HG03139 (cell line): ENCODE results near the gene JAG1.
"Not testable (repeated sequence)": the region's sequence is repeated elsewhere in the genome, so short reads cannot be mapped to it uniquely, and the experiment has no call there.

Experiments
- ATAC-seq: cut with Tn5 transposase; IDR thresholded peaks from one replicate; pipeline ENCODE4 v1.9.1; 2021; ENCODE audit not compliant: unreplicated experiment

The JAG1 gene

GRCh38 chr20:10639077-10639736 is 34.6 kb downstream of the JAG1 start:
- no peak for ATAC-seq

DNA sequence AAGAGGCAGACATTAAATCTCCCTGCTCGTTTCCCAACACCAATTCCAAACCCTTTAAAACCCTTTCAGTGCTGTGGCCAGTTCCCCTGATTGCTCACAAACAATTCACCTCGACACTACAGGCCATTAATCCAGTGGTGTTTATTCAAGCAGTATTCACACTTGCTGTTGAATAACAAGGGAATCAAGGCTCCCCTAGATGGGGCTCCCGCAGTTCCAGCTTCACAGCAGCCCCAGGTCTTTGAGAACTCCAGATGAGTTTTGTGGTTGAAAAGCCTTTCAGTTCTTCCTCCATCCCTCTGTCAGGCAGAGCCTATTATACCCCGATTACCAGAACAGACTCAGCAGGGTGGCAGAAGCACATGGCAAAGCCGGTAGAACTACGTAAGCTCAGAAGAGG is 36.2 kb downstream of the JAG1 start:
- no peak for ATAC-seq

DNA sequence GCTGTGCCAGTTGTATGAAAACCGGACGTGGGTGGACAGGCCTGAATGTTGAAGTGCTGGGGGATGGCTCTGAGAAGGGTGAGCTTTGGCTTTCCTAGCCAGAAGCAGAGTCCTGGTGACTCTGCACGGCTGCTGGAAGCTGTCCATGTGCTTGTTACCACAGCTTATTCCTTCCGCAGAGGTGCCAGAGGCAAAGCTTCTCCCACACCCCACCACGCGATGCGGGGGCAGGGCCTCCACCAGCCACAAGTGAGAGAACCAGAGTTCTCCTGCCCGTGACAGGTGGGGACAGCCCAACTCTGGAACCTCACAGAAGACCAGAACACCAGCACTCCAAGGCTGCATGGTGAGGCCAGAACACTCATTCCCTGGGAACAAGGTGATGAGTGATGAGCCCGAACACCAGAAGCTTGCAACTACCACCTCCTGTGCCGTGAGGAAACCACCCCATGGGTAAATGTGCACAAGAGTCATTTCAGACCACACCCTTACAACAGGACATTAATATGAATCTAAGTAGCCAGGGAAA is 36.7 kb downstream of the JAG1 start:
- no peak for ATAC-seq

GRCh38 chr20:10636326-10636818 is 37.4 kb downstream of the JAG1 start:
- no peak for ATAC-seq

DNA sequence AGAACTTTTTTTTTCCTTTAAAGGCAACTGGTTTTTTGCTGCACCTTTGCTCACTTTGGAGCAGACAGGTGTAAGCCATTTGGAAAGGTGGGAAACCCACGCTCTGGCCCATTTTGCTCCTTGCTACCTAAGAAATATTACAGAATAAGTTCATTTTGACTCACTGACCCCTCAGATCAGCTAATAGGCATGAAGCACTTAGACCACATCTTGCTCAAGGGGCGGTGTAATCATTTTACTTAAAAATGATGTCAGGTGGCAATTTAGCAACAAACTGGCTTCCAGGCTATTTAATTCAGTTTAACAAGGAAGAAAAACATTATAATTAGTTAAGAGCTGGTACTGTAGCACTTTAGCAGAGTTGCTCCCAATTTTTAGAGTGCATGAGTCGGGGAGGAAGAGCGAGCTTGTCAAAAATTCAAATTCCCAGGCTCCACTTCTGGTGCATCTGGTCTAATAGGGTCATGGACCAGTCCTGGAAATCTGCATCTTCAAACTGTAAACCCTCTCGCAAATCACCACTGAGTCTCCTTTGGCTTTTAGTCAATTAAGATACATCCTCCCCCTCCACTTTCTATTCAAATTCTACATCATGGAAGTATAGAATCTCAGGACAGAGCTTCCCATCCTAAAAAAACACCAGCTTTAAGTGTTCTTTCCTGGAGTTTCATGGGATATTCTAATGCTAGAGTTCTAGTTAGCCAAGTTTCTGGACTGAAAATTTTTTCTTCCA is 38.2 kb downstream of the JAG1 start:
- ATAC-seq = no peak

DNA sequence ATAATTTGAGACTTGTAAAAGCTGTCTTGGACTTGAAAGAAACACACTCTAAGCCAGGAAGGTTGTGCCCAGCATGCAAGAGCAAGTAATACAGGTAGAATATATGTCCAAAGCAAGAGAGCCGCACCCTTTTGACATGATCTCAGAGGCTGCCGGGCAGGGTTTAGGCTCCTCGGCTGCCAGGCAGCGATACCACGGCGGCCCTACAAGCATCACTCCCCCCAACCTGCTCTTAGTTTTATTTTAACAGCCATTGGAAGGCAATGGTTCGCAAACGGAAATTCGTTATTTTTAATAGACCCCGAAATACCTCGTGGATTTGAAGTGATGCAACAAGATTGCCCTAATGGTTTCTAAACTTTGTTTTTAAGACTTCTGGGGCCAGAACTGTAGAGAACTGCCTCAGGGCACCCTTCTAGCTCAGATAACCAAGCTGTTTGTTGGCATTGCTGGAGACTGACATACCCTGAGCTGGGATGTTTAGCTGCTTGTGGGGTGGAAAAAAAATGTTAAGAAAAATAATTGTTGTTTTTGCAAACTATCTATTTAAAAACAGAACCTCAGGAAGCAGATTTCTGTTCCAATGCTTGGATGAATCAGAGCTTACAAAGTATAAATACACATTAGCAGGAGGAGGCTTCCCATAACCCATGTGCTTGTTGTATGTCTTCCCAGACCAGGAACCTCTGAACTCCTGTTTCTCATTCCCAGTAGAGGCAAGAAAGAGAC is 39.0 kb downstream of the JAG1 start:
- ATAC-seq = no peak

DNA sequence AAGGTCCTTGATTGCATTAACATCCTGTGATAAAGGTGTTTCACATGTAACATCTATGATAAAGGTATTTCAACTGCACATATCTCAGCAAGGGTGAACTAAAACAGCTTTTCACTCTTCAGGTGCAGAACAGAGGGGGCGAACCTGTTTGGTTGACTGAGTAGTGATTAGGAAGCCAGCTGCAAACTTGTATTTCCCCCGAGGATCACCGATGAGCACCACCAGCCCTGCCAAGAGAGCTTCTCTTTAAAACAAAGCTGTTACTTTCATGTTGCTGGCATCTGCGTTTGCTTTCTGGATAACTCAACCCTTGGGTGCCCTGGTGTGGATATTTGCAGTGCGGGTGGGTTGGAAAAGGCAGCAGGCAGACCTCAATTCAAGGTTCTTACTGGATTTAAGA is 39.6 kb downstream of the JAG1 start:
- no peak for ATAC-seq

- no peak for ATAC-seq
Measured at GRCh38 chr20:10633718-10634117, 40.1 kb downstream of the JAG1 start.

- ATAC-seq = no peak
Measured at GRCh38 chr20:10632721-10633509, 40.9 kb downstream of the JAG1 start.

DNA sequence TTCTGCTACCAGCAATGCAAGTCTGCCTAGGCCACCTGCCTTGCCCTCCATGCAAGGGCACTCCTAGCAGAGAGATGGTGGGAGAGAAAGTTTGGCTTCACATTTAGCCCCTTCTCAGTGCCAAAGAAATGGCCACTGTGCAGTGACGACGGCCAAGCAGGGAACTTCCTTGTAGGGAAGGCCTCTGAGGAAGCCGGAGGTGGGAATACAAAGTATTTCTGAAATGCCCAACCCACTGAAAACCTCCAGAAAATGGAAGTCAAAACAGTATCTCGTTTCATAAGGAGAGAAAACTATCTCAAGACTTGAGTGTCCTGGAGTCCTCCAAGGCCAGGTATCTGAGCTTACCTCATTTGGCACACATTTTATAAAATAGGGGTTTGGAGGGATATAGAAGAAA is 42.7 kb downstream of the JAG1 start:
- ATAC-seq = no peak

GRCh38 chr20:10629946-10630650 is 43.7 kb downstream of the JAG1 start:
- no peak for ATAC-seq

- no peak for ATAC-seq
Measured at GRCh38 chr20:10626896-10627295, 46.9 kb downstream of the JAG1 start.

- no peak for ATAC-seq
Measured at GRCh38 chr20:10625641-10626040, 48.2 kb downstream of the JAG1 start.

GRCh38 chr20:10622657-10623418 is 51.0 kb downstream of the JAG1 start:
- ATAC-seq = no peak

DNA sequence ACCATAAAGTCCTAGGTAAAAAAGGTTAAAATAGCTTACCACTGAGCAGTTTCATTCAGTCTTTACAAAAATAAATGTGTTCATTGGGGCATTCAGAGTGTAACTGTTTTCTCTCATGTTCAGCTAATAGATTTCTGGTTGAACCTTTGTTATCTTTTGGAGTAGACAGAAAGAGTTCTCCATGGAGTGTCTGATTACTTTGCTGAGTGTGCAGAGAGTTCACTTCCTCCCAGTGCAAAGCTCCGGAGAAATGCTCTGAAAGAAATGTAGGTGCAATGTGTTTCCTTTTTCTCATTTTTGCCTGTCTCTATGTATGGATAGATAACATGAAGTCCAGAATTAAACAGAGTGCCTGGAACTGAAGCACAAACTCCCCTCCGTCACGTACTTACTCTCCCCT is 52.6 kb downstream of the JAG1 start:
- no peak for ATAC-seq

GRCh38 chr20:10619427-10619826 is 54.4 kb downstream of the JAG1 start:
- ATAC-seq = no peak

- ATAC-seq = no peak
Measured at GRCh38 chr20:10618611-10619245, 55.1 kb downstream of the JAG1 start.

- ATAC-seq = not testable (repeated sequence)
Measured at GRCh38 chr20:10617549-10618133, 56.2 kb downstream of the JAG1 start.

- ATAC-seq = no peak
Measured at GRCh38 chr20:10616212-10616611, 57.6 kb downstream of the JAG1 start.
